Measurements from ENCODE around the gene DHX16.

- TF ChIP-seq CTCF (optimal IDR thresholded peaks at IDR 0.05 in 1 of 3, IDR thresholded peaks at IDR 0.05 in 1 of 3, conservative IDR thresholded peaks at IDR 0.05 in 1 of 3; ENCODE audit: extremely low read depth in 1 of 3, insufficient read depth in 2 of 3, low read length in 3 of 3) (no peak), EZH2 (IDR thresholded peaks at IDR 0.05; ENCODE audit: low read length) (no peak)
Measured at GRCh38 chr6:30720738-30721197, 48.0 kb upstream of the DHX16 start.
